ENCODE results near the gene PCBD2.
A peak's percentile ranks its signal among the peaks of the same experiment; 100 is the strongest.

Gene PCBD2

DNA sequence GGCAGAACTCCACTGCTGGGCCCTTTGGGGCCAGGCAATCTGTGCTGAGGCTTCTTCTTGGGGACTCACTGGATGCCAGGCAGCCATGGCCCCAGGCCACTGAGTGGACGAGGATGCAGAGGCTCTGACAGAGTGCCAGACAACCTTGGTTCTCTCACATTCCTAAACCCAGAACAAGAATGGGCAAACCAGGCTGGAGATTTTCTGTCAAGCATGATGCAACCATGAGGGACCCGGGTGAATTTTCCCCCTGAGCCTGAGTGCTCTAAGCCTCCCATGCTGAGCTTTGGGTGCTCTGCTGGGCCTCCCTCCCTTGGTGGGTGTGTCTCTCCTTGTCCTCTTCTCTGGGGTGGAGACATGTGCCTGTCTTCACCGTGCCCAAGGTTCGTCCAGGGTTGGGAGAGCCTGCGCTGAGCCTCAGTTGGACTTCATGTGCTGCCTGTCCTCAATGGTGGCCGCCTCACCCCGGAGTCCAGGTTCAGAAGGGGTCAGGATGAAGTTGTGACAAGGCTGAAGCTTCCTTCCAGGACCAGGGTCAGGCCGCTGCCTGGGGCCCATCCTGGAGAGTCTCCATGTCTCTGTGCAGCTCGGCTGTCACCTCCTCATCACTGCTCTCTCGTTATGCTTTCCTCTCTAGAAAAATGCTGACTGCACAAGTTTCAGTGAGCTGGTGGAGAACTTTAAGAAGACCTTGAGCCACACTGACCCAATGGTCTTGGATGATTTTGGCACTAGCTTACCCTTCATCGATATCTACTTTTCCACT lies 105.0 kb downstream of the PCBD2 start:
- Histone ChIP-seq H3K4me3 (ENCODE audit: low read depth, low read length) (no peak overlapping the region), H3K27me3 (no peaks in the 10 kb centered on the region), H3K9me3 (no peaks in the 10 kb centered on the region), H3K4me1 (no peaks in the 10 kb centered on the region), H3K36me3 (no peaks in the 10 kb centered on the region)
- TF ChIP-seq, protein P1, sequence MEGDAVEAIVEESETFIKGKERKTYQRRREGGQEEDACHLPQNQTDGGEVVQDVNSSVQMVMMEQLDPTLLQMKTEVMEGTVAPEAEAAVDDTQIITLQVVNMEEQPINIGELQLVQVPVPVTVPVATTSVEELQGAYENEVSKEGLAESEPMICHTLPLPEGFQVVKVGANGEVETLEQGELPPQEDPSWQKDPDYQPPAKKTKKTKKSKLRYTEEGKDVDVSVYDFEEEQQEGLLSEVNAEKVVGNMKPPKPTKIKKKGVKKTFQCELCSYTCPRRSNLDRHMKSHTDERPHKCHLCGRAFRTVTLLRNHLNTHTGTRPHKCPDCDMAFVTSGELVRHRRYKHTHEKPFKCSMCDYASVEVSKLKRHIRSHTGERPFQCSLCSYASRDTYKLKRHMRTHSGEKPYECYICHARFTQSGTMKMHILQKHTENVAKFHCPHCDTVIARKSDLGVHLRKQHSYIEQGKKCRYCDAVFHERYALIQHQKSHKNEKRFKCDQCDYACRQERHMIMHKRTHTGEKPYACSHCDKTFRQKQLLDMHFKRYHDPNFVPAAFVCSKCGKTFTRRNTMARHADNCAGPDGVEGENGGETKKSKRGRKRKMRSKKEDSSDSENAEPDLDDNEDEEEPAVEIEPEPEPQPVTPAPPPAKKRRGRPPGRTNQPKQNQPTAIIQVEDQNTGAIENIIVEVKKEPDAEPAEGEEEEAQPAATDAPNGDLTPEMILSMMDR (IDR thresholded peaks at IDR 0.05; ENCODE audit: low read depth, low read length) = no peak
- DNase-seq = no peak

DNA sequence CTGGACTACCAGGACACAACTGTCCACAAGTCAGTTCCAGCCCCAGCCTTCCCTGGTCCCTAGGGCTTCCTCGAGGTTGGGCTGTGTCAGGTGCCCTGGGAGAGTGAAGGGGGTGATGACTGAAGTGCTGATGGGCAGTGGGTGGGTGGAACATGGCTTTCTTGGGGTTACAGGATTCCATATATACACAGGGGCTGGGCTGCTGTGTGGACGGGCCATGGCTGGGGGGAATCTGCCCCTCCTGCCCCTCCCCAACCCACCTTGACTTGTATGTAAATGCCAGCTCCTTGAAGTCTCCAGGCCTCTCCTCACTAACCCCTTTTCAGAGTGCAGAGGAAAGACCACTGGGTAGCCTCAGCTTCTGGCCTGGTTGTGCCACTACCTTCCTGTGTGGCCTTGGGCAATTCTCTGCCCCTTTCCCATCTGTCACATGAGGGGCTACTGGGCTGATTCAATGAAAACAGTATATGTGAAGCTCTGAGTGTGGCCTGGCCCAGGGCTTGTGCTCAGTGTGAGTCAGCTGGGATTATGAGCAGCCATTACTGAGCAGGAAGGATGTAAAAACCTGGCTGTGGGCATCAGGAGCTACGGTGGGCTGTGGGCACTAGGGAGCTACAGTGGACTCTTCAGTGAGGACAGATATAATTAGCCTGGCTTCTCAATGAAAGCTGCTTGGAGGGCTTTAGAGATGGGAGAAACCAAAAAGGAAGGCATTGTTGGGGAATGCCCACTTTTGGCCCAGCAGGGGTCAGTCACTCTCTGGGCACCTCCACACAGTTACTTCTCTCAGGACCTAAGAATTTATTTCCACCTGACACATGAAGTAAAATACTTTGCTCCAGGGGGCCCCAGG lies 105.8 kb downstream of the PCBD2 start:
- TF ChIP-seq, protein P1 (IDR thresholded peaks at IDR 0.05; ENCODE audit: low read depth, low read length) = peak; percentile 20
- DNase-seq = no peak
- Histone ChIP-seq H3K4me3 (ENCODE audit: low read depth, low read length) (no peak overlapping the region), H3K9me3 (no peaks in the 10 kb centered on the region), H3K27me3 (no peaks in the 10 kb centered on the region), H3K4me1 (no peaks in the 10 kb centered on the region), H3K36me3 (no peaks in the 10 kb centered on the region)

DNA sequence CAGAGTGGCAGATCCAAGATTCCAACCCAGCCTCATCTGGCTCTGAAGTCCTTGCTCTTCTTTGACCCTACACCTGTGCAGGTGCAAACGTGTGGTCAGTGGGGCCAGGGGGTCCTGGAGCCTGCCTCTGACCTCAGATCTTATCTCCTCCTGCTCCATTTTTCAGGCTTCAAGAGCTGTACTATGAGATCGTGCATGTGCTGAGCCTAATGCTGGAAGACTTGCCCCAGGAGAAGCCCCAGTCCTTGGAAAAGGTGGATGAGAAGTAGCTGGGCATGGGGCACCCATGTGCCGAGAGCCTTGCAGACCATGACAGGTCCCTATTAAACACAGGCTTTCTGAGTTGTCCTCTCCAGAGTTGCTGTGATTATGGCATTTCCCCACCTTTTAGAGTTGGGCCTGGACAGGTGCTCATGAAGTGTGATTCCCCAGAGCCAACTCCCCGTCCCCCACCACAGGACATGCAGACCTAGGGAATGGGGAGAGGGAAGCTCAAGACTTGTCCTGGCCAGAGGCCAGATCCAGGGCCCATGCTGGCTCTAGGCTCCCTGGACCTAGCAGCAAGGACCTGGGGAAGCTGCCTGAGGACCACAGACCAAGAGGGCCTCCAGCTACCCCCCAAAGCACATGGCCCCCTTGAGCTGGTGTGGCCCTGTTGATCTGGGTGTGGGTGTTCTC lies 106.6 kb downstream of the PCBD2 start:
- no peak for DNase-seq
- Histone ChIP-seq H3K27me3 (no peaks in the 10 kb centered on the region), H3K4me3 (ENCODE audit: low read depth, low read length) (no peak overlapping the region), H3K4me1 (no peaks in the 10 kb centered on the region), H3K9me3 (no peaks in the 10 kb centered on the region), H3K36me3 (no peaks in the 10 kb centered on the region)
- TF ChIP-seq, protein P1 (IDR thresholded peaks at IDR 0.05; ENCODE audit: low read depth, low read length) = no peak

DNA sequence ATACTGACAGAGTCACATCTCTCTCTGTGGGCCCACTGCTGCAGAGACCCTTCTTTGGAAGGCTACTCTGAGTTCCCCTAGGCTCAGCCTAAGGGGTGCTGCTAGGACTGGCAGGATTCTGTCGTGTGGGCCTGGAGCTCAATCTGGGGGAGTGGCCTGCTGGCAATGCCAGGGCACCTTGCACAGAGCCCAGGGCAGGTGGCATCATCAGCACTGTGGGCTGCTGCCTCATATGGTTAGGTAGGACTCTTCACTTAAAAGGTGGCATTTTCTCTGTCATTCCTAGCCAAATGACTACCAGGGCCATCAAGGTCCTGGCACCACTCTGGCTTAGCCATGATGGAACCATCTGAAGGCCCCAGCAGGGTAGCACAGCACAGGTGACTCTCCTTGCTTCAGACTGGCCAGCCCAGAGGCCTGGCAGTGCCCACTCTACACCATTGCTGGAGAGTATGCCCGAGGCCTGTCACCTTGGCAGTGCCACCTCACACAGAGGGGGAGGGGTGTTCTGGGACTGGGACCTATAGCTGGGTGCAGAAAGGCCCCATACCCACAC lies 107.2 kb downstream of the PCBD2 start:
- TF ChIP-seq, protein P1 (IDR thresholded peaks at IDR 0.05; ENCODE audit: low read depth, low read length) = no peak
- Histone ChIP-seq H3K27me3 (no peaks in the 10 kb centered on the region), H3K36me3 (no peaks in the 10 kb centered on the region), H3K4me3 (ENCODE audit: low read depth, low read length) (no peak overlapping the region), H3K9me3 (no peaks in the 10 kb centered on the region), H3K4me1 (no peaks in the 10 kb centered on the region)
- DNase-seq = no peak
